Ramos (cell line): ENCODE results near the gene FURIN.
"Not testable (repeated sequence)": the region's sequence is repeated elsewhere in the genome, so short reads cannot be mapped to it uniquely, and the experiment has no call there.

ENCODE experiments used
- in situ Hi-C: fragments of 300-500 bp; cut with MboI; formaldehyde crosslinking; loops from one replicate; pipeline ENCODE4 v1.14.3; 2022; ENCODE audit warnings: low sequenced_read_pairs; ENCODE audit not compliant: unreplicated experiment

Gene FURIN

DNA sequence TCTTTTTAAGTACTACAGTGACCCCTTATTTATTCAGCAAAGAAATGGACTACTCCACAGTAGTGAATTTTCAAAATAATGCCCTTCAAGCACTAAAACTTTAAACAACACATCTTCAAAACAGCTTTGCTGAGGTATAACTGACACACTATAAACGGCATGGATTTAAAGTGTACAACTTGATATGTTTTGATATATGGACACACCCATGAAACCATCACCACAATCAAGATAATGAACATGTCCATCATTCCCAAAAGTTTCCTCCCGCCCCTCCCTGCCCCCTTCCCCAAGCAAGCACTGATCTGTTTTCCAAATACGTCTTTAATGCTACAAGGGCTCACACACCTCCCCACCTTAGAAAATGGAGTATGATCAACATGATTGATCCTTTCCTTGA lies 1.6 kb upstream of the FURIN start:
- in situ Hi-C loops: no loop called here

DNA sequence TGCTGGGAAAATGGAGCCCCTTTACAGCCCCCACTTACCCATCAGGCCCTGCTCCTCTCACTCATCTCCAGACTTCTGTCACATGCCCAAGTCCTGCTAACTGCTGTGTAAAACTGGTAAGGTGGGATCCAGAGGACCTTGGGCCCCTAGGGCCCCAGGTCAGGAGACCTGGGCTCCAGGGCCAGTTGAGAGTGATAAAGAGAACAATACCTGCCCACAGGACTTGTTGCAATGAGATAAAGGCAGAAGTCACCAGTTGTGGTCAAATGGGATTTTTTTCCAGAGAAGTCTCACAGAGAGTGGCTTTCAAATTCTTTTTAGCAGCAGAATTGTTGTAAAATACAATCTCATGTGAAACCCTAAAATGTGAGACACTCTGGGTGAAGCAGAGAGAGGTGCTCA lies 753 bp downstream of the FURIN start:
- in situ Hi-C loops: no loop called here

DNA sequence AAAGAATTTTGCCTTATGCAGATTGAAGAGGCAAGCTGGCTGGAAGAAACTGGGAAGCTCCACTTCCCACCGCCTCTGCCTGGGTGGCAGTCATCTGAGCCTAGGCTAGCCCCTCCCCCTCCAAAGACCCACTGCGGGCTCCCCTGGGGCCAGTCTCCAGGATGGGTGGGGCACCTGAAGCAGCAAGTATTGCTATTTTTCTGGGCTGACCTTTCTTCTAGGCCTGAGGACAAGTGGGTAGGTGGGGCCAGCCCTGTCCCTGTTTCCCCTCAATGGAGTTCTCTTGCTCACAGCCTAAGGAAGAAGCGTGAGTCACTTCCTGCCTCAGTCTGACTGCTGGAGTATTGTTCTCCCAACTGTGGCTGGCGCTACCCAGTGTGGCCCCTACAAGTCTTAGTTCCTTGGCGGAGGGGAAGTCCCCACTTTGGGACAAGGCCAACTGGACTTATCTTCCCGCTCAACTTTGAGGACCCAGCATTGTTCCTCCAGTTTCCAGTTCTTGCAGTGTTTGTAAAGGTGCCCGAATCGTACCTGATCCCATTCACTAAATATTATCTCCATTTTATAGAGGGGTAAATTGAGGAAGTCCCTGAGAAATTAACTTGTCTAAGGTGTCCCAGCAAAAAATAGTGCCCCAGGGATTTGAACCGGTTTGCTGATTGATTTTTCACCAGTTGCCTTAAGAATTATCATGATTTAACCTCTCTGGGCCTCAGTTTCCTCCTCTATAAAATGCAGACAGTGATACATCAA lies 1.4 kb downstream of the FURIN start:
- in situ Hi-C loops: no loop called here

GRCh38 chr15:90870354-90871138 lies 2.2 kb downstream of the FURIN start:
- in situ Hi-C loops: no loop called here

- in situ Hi-C loops: no loop called here
Observed at GRCh38 chr15:90871139-90871715, 2.8 kb downstream of the FURIN start.

GRCh38 chr15:90871716-90872485 lies 3.5 kb downstream of the FURIN start:
- in situ Hi-C loops: no loop called here

- in situ Hi-C loops: no loop called here
Observed at GRCh38 chr15:90872486-90873184, 4.2 kb downstream of the FURIN start.

- in situ Hi-C loops: no loop called here
Observed at GRCh38 chr15:90873488-90873997, 5.2 kb downstream of the FURIN start.

- in situ Hi-C loops: no loop called here
Observed at GRCh38 chr15:90873998-90874605, 5.7 kb downstream of the FURIN start.

- in situ Hi-C loops: not testable (repeated sequence)
Observed at GRCh38 chr15:90874986-90875385, 6.6 kb downstream of the FURIN start.

GRCh38 chr15:90875549-90875981 lies 7.2 kb downstream of the FURIN start:
- in situ Hi-C loops: no loop called here

GRCh38 chr15:90876046-90876445 lies 7.7 kb downstream of the FURIN start:
- in situ Hi-C loops: no loop called here

DNA sequence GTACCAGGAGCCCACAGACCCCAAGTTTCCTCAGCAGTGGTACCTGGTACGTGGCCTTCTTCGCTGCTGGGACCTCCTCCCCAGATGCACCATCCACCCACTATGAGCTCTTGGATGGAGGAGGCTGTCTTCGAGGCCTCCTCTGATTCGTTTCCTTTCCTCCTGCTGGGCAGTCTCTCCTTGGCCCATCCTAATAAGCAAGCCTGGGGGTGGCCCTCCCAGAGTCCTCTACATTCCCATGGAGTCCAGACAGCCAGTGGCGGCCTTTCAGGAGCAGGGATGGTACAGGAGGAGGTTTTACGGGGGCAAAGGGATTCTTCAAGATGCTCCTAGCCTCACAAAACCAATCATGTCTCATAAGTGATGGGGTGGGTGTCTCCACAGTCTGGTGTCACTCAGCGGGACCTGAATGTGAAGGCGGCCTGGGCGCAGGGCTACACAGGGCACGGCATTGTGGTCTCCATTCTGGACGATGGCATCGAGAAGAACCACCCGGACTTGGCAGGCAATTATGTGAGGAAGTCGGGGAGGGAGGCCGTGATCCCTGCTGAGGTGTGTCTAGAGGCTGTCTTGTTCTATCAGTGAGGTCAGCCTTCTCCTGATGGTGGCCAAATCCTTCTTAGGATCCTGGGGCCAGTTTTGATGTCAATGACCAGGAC lies 8.3 kb downstream of the FURIN start:
- in situ Hi-C loops: no loop called here

GRCh38 chr15:90877315-90877714 lies 8.9 kb downstream of the FURIN start:
- in situ Hi-C loops: no loop called here

- in situ Hi-C loops: no loop called here
Observed at GRCh38 chr15:90877996-90878395, 9.6 kb downstream of the FURIN start.

DNA sequence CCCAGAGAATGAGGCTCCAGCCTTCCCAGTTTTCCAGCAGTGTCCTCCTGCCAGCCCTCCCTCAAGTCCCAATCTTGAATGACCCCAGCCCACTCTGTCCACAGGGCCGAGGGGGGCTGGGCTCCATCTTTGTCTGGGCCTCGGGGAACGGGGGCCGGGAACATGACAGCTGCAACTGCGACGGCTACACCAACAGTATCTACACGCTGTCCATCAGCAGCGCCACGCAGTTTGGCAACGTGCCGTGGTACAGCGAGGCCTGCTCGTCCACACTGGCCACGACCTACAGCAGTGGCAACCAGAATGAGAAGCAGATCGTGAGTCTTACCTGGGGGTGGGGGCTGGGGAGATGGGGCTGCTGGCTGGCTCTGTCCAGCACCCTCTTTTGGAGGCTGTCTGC lies 10.3 kb downstream of the FURIN start:
- in situ Hi-C loops: no loop called here

GRCh38 chr15:90879730-90880366 lies 11.5 kb downstream of the FURIN start:
- in situ Hi-C loops: loop anchor here (10.0 kb wide), 1 partner anchor 565 kb away; no protein-coding TSS in a partner anchor
